ENCODE measurements around the gene C4BPB. TPM values are rescaled to one million over a fixed set of nuclear protein-coding genes. Genes with fewer than 3 reads are reported as not detected.

C4BPB gene
- total RNA-seq, 1 donor = not detected

GRCh38 chr1:207131163-207131562, 42.5 kb downstream of the C4BPB start:
- TF ChIP-seq CTCF (IDR thresholded peaks at IDR 0.05; ENCODE audit: insufficient read depth, low read depth, low read length) = no peak
- no peak overlapping the region for H3K4me3 ChIP-seq (ENCODE audit: low read depth, low read length)
- no peak for DNase-seq (ENCODE audit: low read depth)

- H3K4me3 ChIP-seq (ENCODE audit: low read depth, low read length) = no peak overlapping the region
- DNase-seq (ENCODE audit: low read depth) = no peak
- TF ChIP-seq CTCF (IDR thresholded peaks at IDR 0.05; ENCODE audit: insufficient read depth, low read depth, low read length) = no peak
Observed at GRCh38 chr1:207134581-207134980, 45.9 kb downstream of the C4BPB start.

- no peak for DNase-seq (ENCODE audit: low read depth)
- TF ChIP-seq CTCF (IDR thresholded peaks at IDR 0.05; ENCODE audit: insufficient read depth, low read depth, low read length) = no peak
- no peak overlapping the region for H3K4me3 ChIP-seq (ENCODE audit: low read depth, low read length)
Observed at GRCh38 chr1:207139616-207140015, 51.0 kb downstream of the C4BPB start.

GRCh38 chr1:207140536-207140935, 51.9 kb downstream of the C4BPB start:
- H3K4me3 ChIP-seq (ENCODE audit: low read depth, low read length) = no peak overlapping the region
- TF ChIP-seq CTCF (IDR thresholded peaks at IDR 0.05; ENCODE audit: insufficient read depth, low read depth, low read length) = no peak
- DNase-seq (ENCODE audit: low read depth) = no peak

- H3K4me3 ChIP-seq (ENCODE audit: low read depth, low read length) = no peak overlapping the region
- DNase-seq (ENCODE audit: low read depth) = no peak
- no peak for TF ChIP-seq CTCF (IDR thresholded peaks at IDR 0.05; ENCODE audit: insufficient read depth, low read depth, low read length)
Observed at GRCh38 chr1:207145401-207146058, 56.9 kb downstream of the C4BPB start.

Other genes with a start within 250 kb of the C4BPB start
- 0.32 and 0.86 TPM in 2 replicates for gene IL20, start 223.2 kb upstream of the C4BPB start, total RNA-seq
- 0.86 and 2.6 TPM in 2 replicates for gene IL24, start 191.4 kb upstream of the C4BPB start, total RNA-seq
- gene FCMR, start 166.9 kb upstream of the C4BPB start, total RNA-seq = 1.3 and 1.6 TPM in 2 replicates
- not detected in 2 replicates for gene PIGR, start 142.4 kb upstream of the C4BPB start, total RNA-seq
- gene FCAMR, start 118.4 kb upstream of the C4BPB start, total RNA-seq = not detected in 2 replicates
- gene C1orf116, start 56.1 kb upstream of the C4BPB start, total RNA-seq = under 0.01 TPM in 1 of 2 replicates, not detected in the other
- 10.6 and 16.0 TPM in 2 replicates for gene YOD1, start 37.7 kb upstream of the C4BPB start, total RNA-seq
- gene PFKFB2, start 35.6 kb upstream of the C4BPB start, total RNA-seq = 6.9 and 8.7 TPM in 2 replicates
- gene C4BPA, start 15.4 kb downstream of the C4BPB start, total RNA-seq = not detected in 2 replicates
- gene CD55, start 232.8 kb downstream of the C4BPB start, total RNA-seq = 29.4 and 43.5 TPM in 2 replicates